HEK293 (cell line): ENCODE results near the gene CTDNEP1.

Experiments
- CTCF ChIA-PET: fragments of 350-600 bp; formaldehyde crosslinking; extraction: SDS; loops from one replicate; lab custom pipeline; 2021; ENCODE audit warnings: antibody characterized with exemption; lab: Yijun Ruan, JAX
- POLR2A ChIA-PET: fragments of 300-600 bp; formaldehyde crosslinking; extraction: SDS; loops from one replicate; lab custom pipeline; 2020; ENCODE audit warnings: antibody characterized with exemption, inconsistent platforms; lab: Yijun Ruan, JAX
- H3K27ac ChIP-seq: fragments of 200-500 bp; sonication (Bioruptor generic); 2 replicates; pipeline ENCODE4 v1.5.1; 2014; ENCODE audit warnings: low read depth, low read length, control low read depth, inconsistent platforms; ENCODE audit errors: extremely low read depth
- H3K36me3 ChIP-seq, 2 experiments: fragments of 200-500 bp in 1 of 2; sonication (Bioruptor generic) in 1 of 2; 1 replicate in 1 of 2; 2 replicates in 1 of 2; pipeline ENCODE4 v1.5.1; 2014 to 2017; ENCODE audit warnings: inconsistent platforms in 2 of 2, low read length in 2 of 2; ENCODE audit not compliant: control insufficient read depth in 2 of 2, insufficient read depth in 1 of 2
- H3K4me1 ChIP-seq: fragments of 200-500 bp; sonication (Bioruptor generic); 2 replicates; pipeline ENCODE4 v1.5.1; 2014; ENCODE audit warnings: mild to moderate bottlenecking, low read length, inconsistent platforms; ENCODE audit not compliant: control insufficient read depth, insufficient read depth
- H3K4me3 ChIP-seq: 2 replicates; pipeline ENCODE4 v1.5.1; 2011; ENCODE audit warnings: low read depth, mild to moderate bottlenecking, control low read depth, low read length, moderate library complexity
- H3K9me3 ChIP-seq: fragments of 200-500 bp; sonication (Bioruptor generic); 2 replicates; pipeline ENCODE4 v1.5.1; 2014; ENCODE audit warnings: low read depth, low read length, inconsistent platforms; ENCODE audit not compliant: control insufficient read depth, insufficient read depth
- AEBP2 ChIP-seq: fragments of 450-650 bp; formaldehyde crosslinking; IDR thresholded peaks from 2 replicates; pipeline ENCODE4 v1.5.1; 2016; ENCODE audit warnings: missing biosample characterization, missing genetic modification characterization, borderline replicate concordance
- HIC1 ChIP-seq: fragments of 450-650 bp; formaldehyde crosslinking; IDR thresholded peaks from 2 replicates; pipeline ENCODE4 v1.5.1; 2016; ENCODE audit warnings: missing biosample characterization, missing genetic modification characterization
- HOXD13 ChIP-seq: sonication (generic); formaldehyde crosslinking; IDR thresholded peaks from 2 replicates; pipeline ENCODE4 v1.8.0; 2022; ENCODE audit warnings: missing genetic modification reagents, borderline replicate concordance
- IKZF3 ChIP-seq: fragments of 450-650 bp; IDR thresholded peaks from 2 replicates; pipeline ENCODE4 v1.5.0; 2018; ENCODE audit warnings: missing biosample characterization, mild to moderate bottlenecking, missing genetic modification characterization, moderate library complexity
- PATZ1 ChIP-seq: fragments of 450-650 bp; formaldehyde crosslinking; IDR thresholded peaks from 2 replicates; pipeline ENCODE4 v1.5.1; 2016; ENCODE audit warnings: missing biosample characterization, missing genetic modification characterization
- SETDB1 ChIP-seq: IDR thresholded peaks from one replicate; pipeline ENCODE4 v1.6.1; 2017; ENCODE audit warnings: mild to moderate bottlenecking, low read length, moderate library complexity, mixed read lengths; ENCODE audit not compliant: insufficient read length
- ZBTB17 ChIP-seq: fragments of 450-650 bp; formaldehyde crosslinking; IDR thresholded peaks from 2 replicates; pipeline ENCODE4 v1.5.1; 2016; ENCODE audit warnings: missing biosample characterization, missing genetic modification characterization
- ZEB2 ChIP-seq: fragments of 450-650 bp; formaldehyde crosslinking; IDR thresholded peaks from 2 replicates; pipeline ENCODE4 v1.5.1; 2016; ENCODE audit warnings: missing biosample characterization, missing genetic modification characterization
- ZNF155 ChIP-seq: fragments of 450-650 bp; formaldehyde crosslinking; IDR thresholded peaks from 2 replicates; pipeline ENCODE4 v1.5.1; 2016; ENCODE audit warnings: missing biosample characterization, missing genetic modification characterization
- ZNF239 ChIP-seq: fragments of 450-650 bp; formaldehyde crosslinking; IDR thresholded peaks from 2 replicates; pipeline ENCODE4 v1.5.1; 2016; ENCODE audit warnings: missing biosample characterization, missing genetic modification characterization
- ZNF292 ChIP-seq: fragments of 450-650 bp; formaldehyde crosslinking; IDR thresholded peaks from 2 replicates; pipeline ENCODE4 v1.5.1; 2016; ENCODE audit warnings: low read depth, missing biosample characterization, missing genetic modification characterization, borderline replicate concordance
- ZNF473 ChIP-seq: fragments of 450-650 bp; formaldehyde crosslinking; IDR thresholded peaks from 2 replicates; pipeline ENCODE4 v1.5.1; 2017; ENCODE audit warnings: missing biosample characterization, missing genetic modification characterization
- ZNF639 ChIP-seq: fragments of 450-650 bp; formaldehyde crosslinking; IDR thresholded peaks from 2 replicates; pipeline ENCODE4 v1.5.1; 2016; ENCODE audit warnings: missing biosample characterization, missing genetic modification characterization
- ZNF692 ChIP-seq: fragments of 450-650 bp; formaldehyde crosslinking; IDR thresholded peaks from 2 replicates; pipeline ENCODE4 v1.5.1; 2016; ENCODE audit warnings: missing biosample characterization, missing genetic modification characterization
- TF ChIP-seq, protein P1 (sequence below): fragments of 450-650 bp; formaldehyde crosslinking; IDR thresholded peaks from 2 replicates; pipeline ENCODE4 v1.5.1; 2016; ENCODE audit warnings: missing biosample characterization, missing genetic modification characterization

CTDNEP1 gene

GRCh38 chr17:7262192-7262934 is 10.8 kb upstream of the CTDNEP1 start, which contains the start of gene CLDN7:
CLDN7 (minus strand) TSS chr17:7262478; CDS start chr17:7262043, 435 bp downstream.
- TF ChIP-seq ZNF692 (tag by site-specific recombination) (no peak), SETDB1 (no peak), ZEB2 (no peak), ZNF239 (tag by site-specific recombination) (no peak), ZNF639 (tag by site-specific recombination) (no peak), PATZ1 (tag by site-specific recombination) (no peak), IKZF3 (no peak), ZBTB17 (tag by site-specific recombination) (no peak), HIC1 (tag by site-specific recombination) (no peak), AEBP2 (tag by site-specific recombination) (no peak), HOXD13 (CRISPR knock-in tag) (no peak), ZNF292 (tag by site-specific recombination) (no peak), ZNF473 (tag by site-specific recombination) (no peak), ZNF155 (no peak)
- TF ChIP-seq, protein P1, sequence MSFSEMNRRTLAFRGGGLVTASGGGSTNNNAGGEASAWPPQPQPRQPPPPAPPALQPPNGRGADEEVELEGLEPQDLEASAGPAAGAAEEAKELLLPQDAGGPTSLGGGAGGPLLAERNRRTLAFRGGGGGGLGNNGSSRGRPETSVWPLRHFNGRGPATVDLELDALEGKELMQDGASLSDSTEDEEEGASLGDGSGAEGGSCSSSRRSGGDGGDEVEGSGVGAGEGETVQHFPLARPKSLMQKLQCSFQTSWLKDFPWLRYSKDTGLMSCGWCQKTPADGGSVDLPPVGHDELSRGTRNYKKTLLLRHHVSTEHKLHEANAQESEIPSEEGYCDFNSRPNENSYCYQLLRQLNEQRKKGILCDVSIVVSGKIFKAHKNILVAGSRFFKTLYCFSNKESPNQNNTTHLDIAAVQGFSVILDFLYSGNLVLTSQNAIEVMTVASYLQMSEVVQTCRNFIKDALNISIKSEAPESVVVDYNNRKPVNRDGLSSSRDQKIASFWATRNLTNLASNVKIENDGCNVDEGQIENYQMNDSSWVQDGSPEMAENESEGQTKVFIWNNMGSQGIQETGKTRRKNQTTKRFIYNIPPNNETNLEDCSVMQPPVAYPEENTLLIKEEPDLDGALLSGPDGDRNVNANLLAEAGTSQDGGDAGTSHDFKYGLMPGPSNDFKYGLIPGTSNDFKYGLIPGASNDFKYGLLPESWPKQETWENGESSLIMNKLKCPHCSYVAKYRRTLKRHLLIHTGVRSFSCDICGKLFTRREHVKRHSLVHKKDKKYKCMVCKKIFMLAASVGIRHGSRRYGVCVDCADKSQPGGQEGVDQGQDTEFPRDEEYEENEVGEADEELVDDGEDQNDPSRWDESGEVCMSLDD (tag by site-specific recombination) = no peak
- TF ChIP-seq, all 188 proteins: peak for 0
- Histone ChIP-seq H3K4me3 (peak within 1 kb of the TSS; percentile 40), H3K9me3 (no peaks in the 10 kb centered on the region), H3K4me1 (peaks cover 18% of the 10 kb centered on the region), H3K27ac (peak within 1 kb of the TSS; percentile 80), H3K36me3 (peaks cover 8 to 32% of the 10 kb centered on the region in 2 experiments; a peak in 2 of 3 replicates)
- POLR2A ChIA-PET = interaction anchor here (1.0 to 1.2 kb wide), 2 partner anchors 28 to 38 kb away, joined by 3 read pairs; partner anchors contain the start of gene DVL2
- CTCF ChIA-PET = no interaction called here
